ENCODE data around the gene MMP23B.

DNA sequence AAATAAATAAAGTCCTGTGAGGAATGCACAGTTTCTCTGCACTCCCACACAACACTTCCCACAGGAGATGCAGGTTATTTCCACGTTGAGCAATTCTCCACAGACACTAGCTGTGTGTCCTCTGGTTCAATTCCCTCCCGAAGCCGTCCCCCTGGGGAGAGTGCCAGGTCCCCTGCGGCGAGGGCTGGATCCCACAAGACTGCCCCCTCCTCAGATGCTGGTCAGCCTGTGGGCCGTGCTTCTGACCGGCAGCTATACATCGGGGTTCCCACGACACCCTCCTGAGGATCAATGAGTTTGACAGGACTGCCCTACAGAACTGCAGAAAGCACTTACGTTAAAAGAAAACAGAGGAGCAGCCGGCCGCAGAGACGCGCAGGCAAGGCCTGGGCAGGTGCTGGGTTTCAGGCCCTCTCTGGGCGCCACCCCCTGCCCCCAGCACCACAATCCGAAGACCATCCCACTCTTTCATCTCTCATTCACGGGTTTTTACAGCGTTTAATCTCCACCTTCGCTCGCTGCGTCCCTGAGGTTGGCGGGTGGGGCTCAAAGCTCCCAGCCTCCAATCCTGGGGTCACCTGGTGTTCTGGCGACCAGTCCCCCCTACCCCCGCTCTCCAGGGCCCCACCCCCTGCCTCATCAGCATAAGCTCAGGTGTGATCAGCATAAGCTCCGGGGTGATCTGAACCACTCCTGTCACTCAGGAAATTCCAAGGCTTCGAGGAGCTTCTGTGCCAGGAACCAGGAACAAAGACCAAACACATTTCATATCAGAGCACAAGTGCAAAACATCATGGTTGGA is 51.3 kb downstream of the MMP23B start:
- TF ChIP-seq ZNF274 (IDR thresholded peaks at IDR 0.05; ENCODE audit: low read depth, low read length) (no peak), SUZ12 (IDR thresholded peaks at IDR 0.05; ENCODE audit: extremely low read depth, insufficient read depth, insufficient read length) (no peak)
